GM19035 (cell line): ENCODE data around the gene OR1N1.
"Not testable (repeated sequence)": the region's sequence is repeated elsewhere in the genome, so short reads cannot be mapped to it uniquely, and the experiment has no call there.

ENCODE experiments used
- ATAC-seq: cut with Tn5 transposase; IDR thresholded peaks from one replicate; pipeline ENCODE4 v1.9.1; 2021; ENCODE audit not compliant: unreplicated experiment

Gene OR1N1, protein sequence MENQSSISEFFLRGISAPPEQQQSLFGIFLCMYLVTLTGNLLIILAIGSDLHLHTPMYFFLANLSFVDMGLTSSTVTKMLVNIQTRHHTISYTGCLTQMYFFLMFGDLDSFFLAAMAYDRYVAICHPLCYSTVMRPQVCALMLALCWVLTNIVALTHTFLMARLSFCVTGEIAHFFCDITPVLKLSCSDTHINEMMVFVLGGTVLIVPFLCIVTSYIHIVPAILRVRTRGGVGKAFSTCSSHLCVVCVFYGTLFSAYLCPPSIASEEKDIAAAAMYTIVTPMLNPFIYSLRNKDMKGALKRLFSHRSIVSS

GRCh38 chr9:122527193-122527592 is at the start of gene OR1N1:
TSS of gene OR1N1 (minus strand) at chr9:122527293. CDS start at chr9:122527293, 0 bp downstream.
- ATAC-seq: no peak

DNA sequence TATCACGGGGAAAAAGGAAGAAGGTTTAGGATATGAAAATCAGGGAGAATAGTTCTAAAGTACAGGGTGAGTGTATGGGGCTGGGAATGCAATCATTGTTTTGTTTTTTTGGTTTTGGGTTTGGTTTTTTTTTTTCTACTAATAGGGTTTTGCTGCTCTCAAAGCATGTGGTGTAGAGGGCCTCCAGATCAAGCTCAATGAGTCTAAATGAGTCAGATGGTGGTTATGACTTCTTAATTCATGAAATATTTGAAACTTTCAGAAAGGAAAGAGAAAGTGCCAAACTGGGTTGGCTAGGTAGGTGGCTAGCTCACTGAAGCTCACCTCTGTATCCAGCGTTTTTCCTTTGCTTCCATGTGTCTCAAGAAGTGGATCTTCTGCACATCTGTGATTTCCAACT is 45.4 kb upstream of the OR1N1 start:
- no peak for ATAC-seq

GRCh38 chr9:122567901-122568300 is 40.8 kb upstream of the OR1N1 start:
- no peak for ATAC-seq

DNA sequence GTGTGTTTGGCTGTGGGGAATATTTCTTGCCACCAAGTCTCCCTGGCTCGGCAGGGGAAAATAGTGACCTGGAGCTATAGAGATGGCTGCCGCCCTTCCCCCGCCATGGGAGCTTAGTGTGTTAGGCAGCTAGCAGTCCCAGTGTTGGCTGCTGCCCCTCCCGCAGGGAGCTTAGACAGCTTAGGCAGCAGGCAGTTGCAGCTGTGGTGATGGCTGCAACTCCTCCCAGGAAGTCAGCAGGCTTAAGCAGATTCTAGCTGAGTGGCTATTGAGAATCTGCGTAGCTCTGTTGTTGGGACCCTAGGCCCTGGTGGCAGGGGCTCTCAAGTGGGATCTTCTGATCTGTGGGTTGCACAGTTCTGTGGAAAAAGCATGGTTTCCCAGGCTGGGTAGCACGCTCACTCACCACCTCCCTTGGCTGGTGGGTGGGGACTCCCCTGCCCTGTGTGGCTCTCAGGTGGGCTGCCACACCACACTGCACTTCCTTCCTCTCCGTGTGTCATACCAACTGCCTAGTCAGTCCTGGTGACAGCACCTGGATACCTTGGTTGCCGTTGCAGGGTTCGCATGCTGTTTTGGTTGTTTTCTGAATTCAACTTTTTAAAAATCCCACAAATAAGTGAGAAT is 35.2 kb upstream of the OR1N1 start:
- no peak for ATAC-seq

GRCh38 chr9:122561446-122561845 is 34.4 kb upstream of the OR1N1 start:
- ATAC-seq: no peak

DNA sequence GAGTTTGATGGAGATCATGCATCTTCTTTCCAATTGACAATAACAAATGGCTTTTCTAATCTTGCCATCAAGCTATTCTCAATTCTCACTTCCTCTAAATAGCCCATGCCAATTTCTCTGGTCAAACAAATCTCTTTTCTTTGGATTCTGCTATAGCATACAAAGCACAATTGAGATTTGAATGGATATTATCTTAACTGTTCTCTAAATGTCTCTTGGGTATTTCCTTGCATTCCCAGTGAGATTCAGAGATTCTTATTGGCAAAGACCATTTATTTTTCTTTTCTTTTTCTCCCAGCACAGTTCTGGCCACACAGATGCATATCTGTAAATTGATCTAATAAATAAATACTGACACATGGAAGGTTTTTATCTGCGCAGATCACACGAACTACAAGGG is 25.7 kb upstream of the OR1N1 start, which contains the start of gene OR1N2:
OR1N2 (plus strand) TSS at position 301 of the 400 bp plus-strand sequence. CDS start 100 bp downstream, outside the sequence.
- no peak for ATAC-seq

DNA sequence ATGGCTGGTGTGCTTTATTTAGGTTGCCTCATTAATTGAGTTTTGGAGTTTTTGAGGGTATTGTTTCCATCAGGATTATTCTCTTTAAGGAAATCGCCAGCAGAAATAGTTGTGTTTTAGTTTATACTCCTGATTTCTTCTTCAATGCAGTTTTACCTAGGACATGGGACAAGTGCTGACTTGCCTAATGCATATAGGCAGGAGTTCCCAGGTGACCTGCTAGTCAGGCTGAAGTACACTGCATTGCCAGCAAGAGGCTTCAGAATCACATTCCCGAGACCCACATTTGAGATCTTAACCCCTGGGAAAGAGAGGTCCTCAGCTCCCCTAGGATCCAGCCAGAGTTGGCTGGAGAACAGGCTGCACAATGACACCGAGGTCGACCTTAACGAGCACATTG is 24.3 kb upstream of the OR1N1 start:
- ATAC-seq: no peak

- ATAC-seq: no peak
These were observed 19.1 kb upstream of the OR1N1 start for GRCh38 chr9:122546196-122546595.

GRCh38 chr9:122538757-122539156 is 11.7 kb upstream of the OR1N1 start:
- ATAC-seq: no peak

DNA sequence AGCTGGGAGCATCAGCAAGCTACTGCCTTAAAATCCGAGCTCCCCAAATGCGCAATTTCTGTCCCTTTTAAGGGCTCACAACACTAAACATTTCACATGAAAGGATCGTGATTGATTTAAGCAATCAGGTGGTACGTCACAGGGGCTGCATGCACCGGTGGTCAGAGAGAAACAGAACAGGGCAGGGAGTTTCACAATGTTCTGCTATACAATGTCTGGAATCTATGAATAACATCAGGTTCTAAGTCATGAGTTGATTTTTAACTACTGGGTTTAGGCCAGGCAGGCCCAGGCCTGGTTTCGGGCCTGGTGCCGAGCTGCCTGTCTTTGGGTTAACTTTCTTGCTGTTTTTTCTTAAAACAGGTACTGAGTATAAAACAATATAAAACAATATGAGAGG is 10.0 kb upstream of the OR1N1 start:
- ATAC-seq: not testable (repeated sequence)

DNA sequence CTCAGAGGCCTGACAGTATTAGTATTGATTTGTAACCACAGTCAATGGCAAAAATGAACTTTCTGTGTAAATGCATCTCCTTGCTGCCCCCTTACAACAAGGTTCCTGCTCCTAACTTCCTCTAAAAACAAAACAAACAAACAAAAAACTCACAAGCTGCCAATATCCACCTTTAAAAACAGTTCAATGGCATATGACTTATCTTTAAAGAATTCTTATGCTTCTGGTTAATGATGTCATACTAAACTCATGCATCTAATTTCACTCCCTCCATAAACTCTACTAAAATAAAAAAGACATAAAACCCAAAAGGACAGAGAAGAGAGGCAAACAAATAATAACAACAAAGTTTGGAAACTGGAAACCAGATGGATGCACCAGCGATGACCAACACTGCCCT is 9.0 kb upstream of the OR1N1 start:
- no peak for ATAC-seq

- not testable (repeated sequence) for ATAC-seq
These were observed 4.1 kb upstream of the OR1N1 start for GRCh38 chr9:122531157-122531556.

GRCh38 chr9:122526602-122527001 is 491 bp downstream of the OR1N1 start:
- ATAC-seq: no peak

DNA sequence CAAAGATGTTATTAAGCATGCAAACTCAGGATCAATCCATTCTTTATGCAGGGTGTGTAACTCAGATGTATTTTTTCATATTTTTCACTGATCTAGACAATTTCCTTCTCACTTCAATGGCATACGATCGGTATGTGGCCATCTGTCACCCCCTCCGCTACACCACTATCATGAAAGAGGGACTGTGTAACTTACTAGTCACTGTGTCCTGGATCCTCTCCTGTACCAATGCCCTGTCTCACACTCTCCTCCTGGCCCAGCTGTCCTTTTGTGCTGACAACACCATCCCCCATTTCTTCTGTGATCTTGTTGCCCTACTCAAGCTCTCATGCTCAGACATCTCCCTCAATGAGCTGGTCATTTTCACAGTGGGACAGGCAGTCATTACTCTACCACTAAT is 7.7 kb downstream of the OR1N1 start:
- no peak for ATAC-seq

GRCh38 chr9:122518841-122519240 is 8.3 kb downstream of the OR1N1 start, which contains the start of gene OR1J4:
TSS of gene OR1J4 (plus strand) at chr9:122519141. CDS start at chr9:122519141, 0 bp downstream.
- ATAC-seq: no peak

GRCh38 chr9:122518226-122518625 is 8.9 kb downstream of the OR1N1 start:
- no peak for ATAC-seq

- ATAC-seq: no peak
These were observed 16.6 kb downstream of the OR1N1 start, which contains the start of gene OR1J2 for GRCh38 chr9:122510502-122510901. TSS of gene OR1J2 (plus strand) at chr9:122510802. CDS start at chr9:122510802, 0 bp downstream.

DNA sequence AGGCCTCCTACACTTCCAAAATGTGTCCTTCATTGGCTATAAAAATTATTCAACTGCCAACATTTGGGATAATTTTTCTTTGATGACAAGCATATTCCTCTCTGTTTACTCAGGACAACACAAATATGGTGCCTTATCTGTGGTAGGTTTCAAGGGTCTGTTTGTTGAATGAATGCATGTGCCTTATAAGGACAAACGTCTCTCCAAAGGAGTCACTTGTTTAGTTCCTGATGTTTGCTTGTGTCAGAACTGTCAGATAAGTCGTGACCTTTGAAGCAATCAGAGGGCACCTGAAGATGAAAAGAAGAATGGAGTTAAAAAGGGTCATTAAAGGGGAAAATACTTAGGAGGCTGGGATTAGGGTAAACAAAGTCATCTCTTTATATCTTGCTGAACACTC is 20.1 kb downstream of the OR1N1 start:
- ATAC-seq: no peak

- ATAC-seq: no peak
These were observed 28.2 kb downstream of the OR1N1 start for GRCh38 chr9:122498883-122499288.

DNA sequence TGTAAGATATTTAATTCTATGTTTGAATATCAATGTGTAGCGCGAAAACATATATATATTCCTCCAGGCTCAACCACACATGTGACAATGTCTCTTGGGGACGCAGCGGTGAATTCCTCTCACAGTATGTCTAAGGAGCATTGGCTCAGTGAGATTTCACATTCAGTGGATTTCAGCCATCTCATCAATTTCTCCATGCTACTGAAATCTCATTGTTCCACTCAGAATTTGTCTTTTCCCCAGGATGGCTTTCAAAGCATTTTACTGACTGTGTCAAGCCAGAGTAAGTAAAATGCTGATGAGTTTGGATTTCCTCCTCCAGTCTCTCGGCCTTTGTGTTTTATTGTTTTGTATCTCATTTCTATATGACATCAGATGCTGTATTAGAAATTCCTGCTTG is 48.0 kb downstream of the OR1N1 start:
- no peak for ATAC-seq

GRCh38 chr9:122477826-122478225 is 49.3 kb downstream of the OR1N1 start, which contains the start of gene OR1J1:
TSS of gene OR1J1 (minus strand) at chr9:122477926. CDS start at chr9:122477926, 0 bp downstream.
- no peak for ATAC-seq

DNA sequence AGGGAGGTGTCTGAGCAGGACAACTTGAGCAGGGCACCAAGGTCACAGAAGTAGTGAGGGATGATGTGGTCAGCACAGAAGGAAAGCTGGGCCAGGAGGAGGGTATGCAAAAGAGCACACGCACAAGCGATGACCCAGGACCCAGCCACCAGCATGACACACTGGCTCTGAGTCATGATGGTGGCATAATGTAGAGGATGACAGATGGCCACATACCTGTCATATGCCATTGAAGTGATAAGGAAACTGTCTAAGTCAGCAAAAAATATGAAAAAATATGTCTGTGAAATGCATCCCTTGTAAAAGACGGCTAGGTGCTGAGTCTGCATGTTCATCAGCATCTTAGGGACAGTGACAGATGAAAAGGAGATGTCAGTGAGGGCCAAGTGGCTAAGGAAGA is 49.7 kb downstream of the OR1N1 start:
- ATAC-seq: no peak
